Esophagus squamous epithelium (tissue), 4 donors: ENCODE results near the gene GPX7.

Source experiments
- CTCF ChIP-seq, 6 experiments: fragments of 450-650 bp in 4 of 6; fragments of 200-600 bp in 2 of 6; sonication (generic) in 2 of 6; IDR thresholded peaks; one replicate each; pipeline ENCODE4 v1.5.1; 2016 to 2019; ENCODE audit warnings: antibody characterized with exemption in 6 of 6, mild to moderate bottlenecking in 4 of 6, moderate library complexity in 4 of 6
- POLR2A ChIP-seq, 4 donors: fragments of 450-650 bp; IDR thresholded peaks; one replicate each; pipeline ENCODE4 v1.6.1; 2017; ENCODE audit warnings: antibody characterized with exemption in 4 of 4, mild to moderate bottlenecking in 4 of 4, moderate library complexity in 3 of 4

GRCh38 chr1:52598729-52599128 lies 3.4 kb upstream of the GPX7 start:
- no peak for TF ChIP-seq CTCF (IDR thresholded peaks at IDR 0.05)
- TF ChIP-seq POLR2A (IDR thresholded peaks at IDR 0.05): no peak
